ENCODE data around the gene OR10G8. TPM values are rescaled to one million over a fixed set of nuclear protein-coding genes. Genes with fewer than 3 reads are reported as not detected.

OR10G8 gene, protein sequence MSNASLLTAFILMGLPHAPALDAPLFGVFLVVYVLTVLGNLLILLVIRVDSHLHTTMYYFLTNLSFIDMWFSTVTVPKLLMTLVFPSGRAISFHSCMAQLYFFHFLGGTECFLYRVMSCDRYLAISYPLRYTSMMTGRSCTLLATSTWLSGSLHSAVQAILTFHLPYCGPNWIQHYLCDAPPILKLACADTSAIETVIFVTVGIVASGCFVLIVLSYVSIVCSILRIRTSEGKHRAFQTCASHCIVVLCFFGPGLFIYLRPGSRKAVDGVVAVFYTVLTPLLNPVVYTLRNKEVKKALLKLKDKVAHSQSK
- total RNA-seq (2021) (not detected in 2 replicates), Bru-seq, nascent RNA (not detected), BruChase-seq, experiment 1, labeled RNA remaining after a 2-hour chase (not detected), BruChase-seq, experiment 2, labeled RNA remaining after a 6-hour chase (not detected)
- long read RNA-seq = 0 reads

DNA sequence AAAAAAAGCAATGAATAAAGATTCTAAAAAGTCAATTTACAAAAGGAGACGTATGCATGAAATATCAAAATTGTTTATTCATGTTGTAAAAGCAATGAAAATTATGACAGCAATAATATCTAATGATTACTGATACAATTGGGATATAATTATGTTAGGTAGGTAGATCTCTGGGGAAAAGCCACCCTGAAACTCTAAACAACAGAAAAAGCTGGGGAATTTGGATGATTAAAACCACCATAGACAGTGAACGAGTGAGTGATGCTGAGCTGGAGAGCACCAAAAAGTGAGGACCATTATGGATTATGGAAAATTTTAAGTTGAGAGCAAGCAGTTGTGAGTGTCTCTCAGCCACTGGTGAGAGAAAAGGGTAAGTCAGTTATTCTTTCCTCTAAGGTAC lies at the start of gene OR10G8:
Gene OR10G8, plus strand, starts transcription at position 301 of the 400 bp plus-strand sequence. CDS start 2,825 bp downstream, outside the sequence.
- no peak within 1 kb of the TSS for H3K4me3 ChIP-seq
- no peaks in the 10 kb centered on the region for H4K20me1 ChIP-seq (ENCODE audit: insufficient read depth)
- BruUV-seq (replicated peaks) = no TSS peak
- no peak for TF ChIP-seq EZH2 (IDR thresholded peaks at IDR 0.05; ENCODE audit: low read depth)
- TF ChIP-seq, protein P1, sequence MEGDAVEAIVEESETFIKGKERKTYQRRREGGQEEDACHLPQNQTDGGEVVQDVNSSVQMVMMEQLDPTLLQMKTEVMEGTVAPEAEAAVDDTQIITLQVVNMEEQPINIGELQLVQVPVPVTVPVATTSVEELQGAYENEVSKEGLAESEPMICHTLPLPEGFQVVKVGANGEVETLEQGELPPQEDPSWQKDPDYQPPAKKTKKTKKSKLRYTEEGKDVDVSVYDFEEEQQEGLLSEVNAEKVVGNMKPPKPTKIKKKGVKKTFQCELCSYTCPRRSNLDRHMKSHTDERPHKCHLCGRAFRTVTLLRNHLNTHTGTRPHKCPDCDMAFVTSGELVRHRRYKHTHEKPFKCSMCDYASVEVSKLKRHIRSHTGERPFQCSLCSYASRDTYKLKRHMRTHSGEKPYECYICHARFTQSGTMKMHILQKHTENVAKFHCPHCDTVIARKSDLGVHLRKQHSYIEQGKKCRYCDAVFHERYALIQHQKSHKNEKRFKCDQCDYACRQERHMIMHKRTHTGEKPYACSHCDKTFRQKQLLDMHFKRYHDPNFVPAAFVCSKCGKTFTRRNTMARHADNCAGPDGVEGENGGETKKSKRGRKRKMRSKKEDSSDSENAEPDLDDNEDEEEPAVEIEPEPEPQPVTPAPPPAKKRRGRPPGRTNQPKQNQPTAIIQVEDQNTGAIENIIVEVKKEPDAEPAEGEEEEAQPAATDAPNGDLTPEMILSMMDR (conservative IDR thresholded peaks at IDR 0.05) = no peak
- ChIA-PET CTCF (no interaction called here), POLR2A (ENCODE audit: unreplicated experiment) (no interaction called here)
- no peak for DNase-seq
- intact Hi-C loops (cut with micrococcal nuclease; ENCODE audit: unreplicated experiment) = no loop called here
- H3F3A ChIP-seq (ENCODE audit: insufficient read depth, low read depth) = no peaks in the 10 kb centered on the region
- H3K9me2 ChIP-seq (ENCODE audit: insufficient read depth) = no peaks in the 10 kb centered on the region
- no peak within 1 kb of the TSS for H3K27ac ChIP-seq
- no peak within 1 kb of the TSS for H2AFZ ChIP-seq
- H3K79me2 ChIP-seq (ENCODE audit: low read depth) = no peaks in the 10 kb centered on the region
- H3K9me3 ChIP-seq (ENCODE audit: insufficient read depth, low read depth) = no peaks in the 10 kb centered on the region
- H3K27me3 ChIP-seq (ENCODE audit: insufficient read depth, low read depth) = no peaks in the 10 kb centered on the region
- no peaks in the 10 kb centered on the region for H3K36me3 ChIP-seq (ENCODE audit: low read depth)
- no peak within 1 kb of the TSS for H3K4me2 ChIP-seq
- no peaks in the 10 kb centered on the region for H3K4me1 ChIP-seq (replicated peaks; ENCODE audit: insufficient read depth)

DNA sequence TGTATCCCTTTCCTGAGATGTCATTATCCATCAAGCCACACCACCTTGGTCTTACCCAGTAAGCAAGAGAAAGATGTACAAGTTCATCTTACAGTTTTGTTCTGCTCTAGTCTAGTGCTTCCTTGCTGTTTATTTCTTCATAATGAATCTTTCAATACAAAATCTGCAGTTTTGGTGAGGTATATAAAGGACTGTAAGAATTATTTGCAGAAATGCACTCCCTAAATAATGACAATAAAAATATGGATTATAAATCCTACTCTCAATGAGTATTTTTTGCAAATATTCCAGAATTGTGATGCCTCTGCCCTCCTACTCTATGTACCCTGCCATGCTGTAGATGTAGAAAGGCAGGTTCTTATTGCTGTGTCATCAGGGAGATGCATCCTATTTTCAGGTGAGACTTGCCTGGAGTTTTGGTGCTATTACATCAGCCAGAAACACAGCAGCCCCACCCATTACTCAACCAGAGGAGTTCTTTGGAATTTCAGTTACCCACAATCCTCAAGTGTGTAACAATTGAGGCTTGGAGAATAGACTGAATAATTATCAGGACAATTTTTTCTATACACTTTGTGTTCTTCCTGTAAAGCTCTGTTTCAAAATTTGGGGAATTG lies 48.8 kb upstream of the OR10G8 start, which contains the start of gene OR10S1:
Gene OR10S1, minus strand, starts transcription at position 51 of the 617 bp plus-strand sequence. CDS start 117 bp downstream, outside the sequence.
- no peaks in the 10 kb centered on the region for H3K79me2 ChIP-seq (ENCODE audit: low read depth)
- no peaks in the 10 kb centered on the region for H3K27me3 ChIP-seq (ENCODE audit: insufficient read depth, low read depth)
- H3K4me3 ChIP-seq = no peak within 1 kb of the TSS
- TF ChIP-seq EZH2 (IDR thresholded peaks at IDR 0.05; ENCODE audit: low read depth) = no peak
- TF ChIP-seq, protein P1 (conservative IDR thresholded peaks at IDR 0.05) = no peak
- H3K9me3 ChIP-seq (ENCODE audit: insufficient read depth, low read depth) = no peaks in the 10 kb centered on the region
- H4K20me1 ChIP-seq (ENCODE audit: insufficient read depth) = no peaks in the 10 kb centered on the region
- no peaks in the 10 kb centered on the region for H3K36me3 ChIP-seq (ENCODE audit: low read depth)
- ChIA-PET POLR2A (ENCODE audit: unreplicated experiment) (no interaction called here), CTCF (no interaction called here)
- H3K9me2 ChIP-seq (ENCODE audit: insufficient read depth) = no peaks in the 10 kb centered on the region; the same call in 1 of the 2 replicates
- no peak for DNase-seq
- no peaks in the 10 kb centered on the region for H3F3A ChIP-seq (ENCODE audit: insufficient read depth, low read depth)
- no peak within 1 kb of the TSS for H2AFZ ChIP-seq
- H3K4me2 ChIP-seq = no peak within 1 kb of the TSS
- no peaks in the 10 kb centered on the region for H3K4me1 ChIP-seq (replicated peaks; ENCODE audit: insufficient read depth)
- no TSS peak for BruUV-seq (replicated peaks)
- H3K27ac ChIP-seq = no peak within 1 kb of the TSS
- intact Hi-C loops (cut with micrococcal nuclease; ENCODE audit: unreplicated experiment) = no loop called here

DNA sequence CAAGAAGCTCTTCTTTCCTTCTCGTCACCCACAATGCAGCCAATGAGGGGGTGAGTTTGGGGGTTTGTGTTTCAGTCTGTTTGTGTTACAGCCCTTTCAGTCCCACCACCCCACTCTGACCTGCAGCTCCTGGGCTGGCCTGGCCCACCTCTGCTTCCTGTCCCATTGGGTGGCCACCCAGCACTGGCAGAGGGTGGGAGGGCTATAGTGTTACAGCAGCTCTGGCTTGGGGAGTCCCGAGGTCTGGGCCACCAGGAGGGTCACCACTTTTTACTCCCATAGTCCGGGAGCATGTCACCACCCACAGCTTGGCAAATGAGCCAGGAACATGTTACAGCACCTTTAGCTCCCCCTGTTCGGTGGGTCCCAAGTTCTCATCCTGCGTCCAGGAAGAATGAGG lies 47.3 kb upstream of the OR10G8 start:
- no peaks in the 10 kb centered on the region for H3K27me3 ChIP-seq (ENCODE audit: insufficient read depth, low read depth)

More for the DNA sequence above, 47.3 kb upstream of the OR10G8 start:
- Histone ChIP-seq H3F3A (ENCODE audit: insufficient read depth, low read depth) (no peaks in the 10 kb centered on the region), H3K9me2 (ENCODE audit: insufficient read depth) (no peaks in the 10 kb centered on the region; the same call in 1 of the 2 replicates), H3K9me3 (ENCODE audit: insufficient read depth, low read depth) (no peaks in the 10 kb centered on the region), H3K4me1 (replicated peaks; ENCODE audit: insufficient read depth) (no peaks in the 10 kb centered on the region), H4K20me1 (ENCODE audit: insufficient read depth) (no peaks in the 10 kb centered on the region), H3K36me3 (ENCODE audit: low read depth) (no peaks in the 10 kb centered on the region), H3K27ac (no peak overlapping the region), H3K4me2 (no peak overlapping the region), H2AFZ (no peak overlapping the region), H3K79me2 (ENCODE audit: low read depth) (no peaks in the 10 kb centered on the region), H3K4me3 (no peak overlapping the region)
- POLR2A ChIA-PET (ENCODE audit: unreplicated experiment) = no interaction called here
- intact Hi-C loops (cut with micrococcal nuclease; ENCODE audit: unreplicated experiment) = no loop called here
- CTCF ChIA-PET = no interaction called here
- no peak for TF ChIP-seq EZH2 (IDR thresholded peaks at IDR 0.05; ENCODE audit: low read depth)
- TF ChIP-seq, protein P1 (conservative IDR thresholded peaks at IDR 0.05) = no peak
- no TSS peak for BruUV-seq (replicated peaks)
- no peak for DNase-seq
